ENCODE measurements around the gene C5orf58. TPM values are rescaled to one million over a fixed set of nuclear protein-coding genes. Genes with fewer than 3 reads are reported as not detected.
A peak's percentile ranks its signal among the peaks of the same experiment; 100 is the strongest.

The C5orf58 gene, protein sequence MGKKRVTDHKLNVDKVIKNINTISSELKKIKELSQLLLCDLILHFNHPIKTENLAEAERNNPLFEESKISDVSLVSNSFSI
- 0.25 TPM for polyA plus RNA-seq (ENCODE audit: insufficient read length)
- long read RNA-seq, donor 1, result 0 reads
- long read RNA-seq, donor 2, result 0 reads
- long read RNA-seq, donor 3, result 0 reads
- long read RNA-seq, donor 4, result 0 reads
- long read RNA-seq, donor 5, result 0 reads
- long read RNA-seq, donor 6, result 0 reads
- long read RNA-seq, donor 7, result 0 reads
- long read RNA-seq, donor 8, result 0 reads

GRCh38 chr5:170232786-170233185 lies at the start of gene C5orf58:
TSS of gene C5orf58 (plus strand) at chr5:170232985. CDS start at chr5:170234977, 1,992 bp downstream.
- no peak for DNase-seq

GRCh38 chr5:170183816-170184687 lies 48.7 kb upstream of the C5orf58 start:
- peak; percentile 72 for DNase-seq

- no peak for DNase-seq
These were observed 48.0 kb upstream of the C5orf58 start for GRCh38 chr5:170184737-170185136.

DNA sequence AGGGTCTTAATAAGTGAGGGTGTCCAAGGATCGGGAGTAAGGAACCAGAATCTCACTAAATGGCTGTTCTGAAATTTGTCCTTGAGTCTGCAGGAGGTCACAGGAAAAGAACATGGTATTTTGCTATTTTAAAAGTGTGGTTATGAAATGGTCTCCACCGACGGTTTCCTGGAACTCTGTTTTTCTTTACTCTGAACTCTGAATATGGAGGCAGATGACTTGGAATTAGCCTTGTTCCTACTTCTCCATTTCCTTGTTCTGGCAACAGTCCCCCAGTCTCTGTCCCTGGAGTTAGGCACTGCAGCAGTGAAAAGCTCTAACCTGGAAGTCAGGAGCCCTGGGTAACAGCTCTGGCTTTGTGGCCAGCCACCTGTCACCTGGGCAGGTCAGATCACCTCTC lies 46.6 kb upstream of the C5orf58 start:
- no peak for DNase-seq

DNA sequence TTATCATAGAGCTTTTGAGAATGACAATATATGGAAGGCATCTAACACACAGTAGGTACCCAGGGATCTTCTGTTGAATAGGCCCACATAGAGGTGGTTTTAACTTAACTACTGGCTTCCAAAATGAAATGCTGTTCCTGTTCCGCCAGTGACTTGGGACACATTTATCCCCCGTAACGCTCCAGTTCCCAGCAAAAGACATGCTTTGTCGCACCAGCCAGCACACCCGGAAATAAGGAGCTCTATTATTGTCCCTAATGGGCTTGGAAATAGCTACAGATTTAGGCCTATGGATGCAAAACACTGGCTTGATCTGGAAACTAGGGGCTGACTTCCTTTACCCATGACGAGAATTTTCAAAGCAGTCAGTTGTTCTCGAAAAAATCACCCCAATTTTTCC lies 45.9 kb upstream of the C5orf58 start:
- no peak for DNase-seq

DNA sequence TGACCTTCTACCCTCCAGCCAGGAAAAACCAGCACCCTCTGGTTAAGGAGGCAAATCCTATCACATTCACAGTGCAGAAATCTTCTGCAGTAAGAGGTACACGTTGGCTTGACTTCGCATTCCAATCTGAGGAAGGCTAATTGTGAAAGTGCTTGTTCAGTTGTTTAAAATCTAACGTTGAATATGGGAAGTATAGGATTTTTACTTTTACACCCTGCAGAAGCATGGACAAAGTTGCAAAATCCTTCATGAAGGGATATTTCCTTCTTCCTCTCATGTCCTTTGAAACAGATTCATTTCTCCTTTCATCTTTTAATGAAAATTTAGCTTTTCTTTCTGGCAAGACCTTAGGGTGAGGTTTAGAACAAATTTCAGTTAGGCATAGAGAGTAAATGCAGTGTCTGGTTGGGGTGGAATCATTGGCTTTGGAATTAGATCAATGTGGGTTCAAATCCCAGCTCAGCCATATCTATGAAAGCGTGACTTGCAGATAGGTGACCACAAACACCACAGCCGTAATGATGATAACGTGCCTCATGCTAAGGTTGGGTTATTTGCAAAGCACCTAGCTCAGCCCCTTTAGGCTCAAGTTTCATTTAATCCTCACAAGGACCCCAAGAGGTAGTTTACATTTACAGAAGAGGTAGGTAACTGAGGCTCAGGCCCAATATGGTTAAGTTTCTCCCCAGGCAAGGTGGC lies 42.2 kb upstream of the C5orf58 start:
- no peak for DNase-seq

- DNase-seq, result no peak
These were observed 40.0 kb upstream of the C5orf58 start for GRCh38 chr5:170192829-170193228.

GRCh38 chr5:170195961-170196360 lies 36.8 kb upstream of the C5orf58 start:
- DNase-seq, result no peak

- DNase-seq, result no peak
These were observed 31.9 kb upstream of the C5orf58 start for GRCh38 chr5:170200876-170201275.

DNA sequence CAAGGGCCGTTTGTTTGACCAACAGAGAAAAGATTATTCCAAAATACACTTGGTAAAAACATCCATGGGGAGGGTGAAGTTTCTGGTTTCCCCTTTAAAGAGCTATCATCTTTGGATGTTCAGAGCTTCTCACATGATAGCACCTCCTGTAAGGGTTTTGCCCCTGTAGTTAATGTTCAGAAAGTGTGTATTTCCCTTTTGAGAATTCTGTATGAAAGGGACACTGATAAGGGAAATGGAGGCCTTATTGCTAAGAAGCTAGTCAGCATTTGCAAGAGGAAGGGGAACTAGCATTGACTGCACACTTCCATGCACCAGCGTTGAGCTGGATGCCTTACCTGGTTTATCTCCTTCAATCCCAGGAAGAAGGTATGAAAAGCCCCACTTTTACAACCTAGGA lies 31.5 kb upstream of the C5orf58 start:
- DNase-seq, result no peak

GRCh38 chr5:170202117-170202516 lies 30.7 kb upstream of the C5orf58 start:
- DNase-seq, result no peak

- no peak for DNase-seq
These were observed 28.6 kb upstream of the C5orf58 start for GRCh38 chr5:170204202-170204601.

DNA sequence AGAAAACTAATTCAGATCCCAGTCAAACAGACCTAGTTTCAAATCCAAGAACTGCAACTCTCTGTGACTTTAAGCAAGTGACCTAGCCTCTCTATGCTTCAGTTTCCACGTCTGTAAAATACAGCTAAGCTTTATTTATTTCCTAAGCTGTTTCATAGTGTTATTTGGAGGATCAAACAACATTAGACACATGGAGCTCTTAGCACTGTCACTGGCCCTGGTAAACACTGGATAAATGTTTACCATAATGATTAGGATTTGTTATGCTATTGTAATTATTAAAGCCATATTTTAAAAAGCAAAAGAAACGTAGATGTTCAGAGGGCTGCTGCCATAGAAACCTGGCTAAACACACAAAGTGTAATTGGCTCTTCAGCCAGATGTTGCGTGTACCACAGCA lies 26.6 kb upstream of the C5orf58 start:
- DNase-seq, result no peak

GRCh38 chr5:170206958-170207357 lies 25.8 kb upstream of the C5orf58 start:
- no peak for DNase-seq

GRCh38 chr5:170211575-170212334 lies 21.0 kb upstream of the C5orf58 start:
- DNase-seq, result no peak

DNA sequence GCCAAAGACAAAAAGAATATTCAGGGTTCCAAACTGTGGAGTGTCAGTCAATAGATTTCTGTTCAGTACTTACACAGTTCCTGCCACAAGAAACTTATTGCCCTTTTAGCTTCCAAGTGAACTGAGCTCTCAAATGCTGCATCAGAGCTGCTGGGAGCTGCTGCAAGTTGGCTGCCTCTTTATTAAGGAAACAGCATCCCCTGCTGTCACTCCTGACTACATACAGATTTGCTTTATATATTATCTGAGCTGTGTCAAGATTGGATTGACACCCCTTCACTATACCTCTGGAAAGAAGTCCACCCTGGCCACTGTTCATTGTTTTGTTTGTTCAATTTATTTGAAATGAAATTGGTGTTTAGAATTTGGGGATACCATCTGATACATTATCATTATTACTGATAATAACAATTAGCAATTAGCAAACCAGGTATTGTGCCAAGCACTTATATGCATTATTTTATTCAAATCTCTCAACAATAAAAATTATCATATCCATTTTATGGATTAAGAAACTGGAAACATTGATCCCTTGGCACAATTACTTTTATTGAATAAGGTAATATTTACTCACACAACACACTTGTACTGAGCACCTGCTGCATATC lies 16.4 kb upstream of the C5orf58 start:
- peak; percentile 54 for DNase-seq

- no peak for DNase-seq
These were observed 15.0 kb upstream of the C5orf58 start for GRCh38 chr5:170217831-170218230.

- DNase-seq, result no peak
These were observed 14.1 kb upstream of the C5orf58 start for GRCh38 chr5:170218726-170219125.

- DNase-seq, result no peak
These were observed 13.2 kb upstream of the C5orf58 start for GRCh38 chr5:170219615-170220014.

GRCh38 chr5:170220191-170220590 lies 12.6 kb upstream of the C5orf58 start:
- no peak for DNase-seq

- DNase-seq, result no peak
These were observed 11.5 kb upstream of the C5orf58 start for GRCh38 chr5:170221327-170221741.

DNA sequence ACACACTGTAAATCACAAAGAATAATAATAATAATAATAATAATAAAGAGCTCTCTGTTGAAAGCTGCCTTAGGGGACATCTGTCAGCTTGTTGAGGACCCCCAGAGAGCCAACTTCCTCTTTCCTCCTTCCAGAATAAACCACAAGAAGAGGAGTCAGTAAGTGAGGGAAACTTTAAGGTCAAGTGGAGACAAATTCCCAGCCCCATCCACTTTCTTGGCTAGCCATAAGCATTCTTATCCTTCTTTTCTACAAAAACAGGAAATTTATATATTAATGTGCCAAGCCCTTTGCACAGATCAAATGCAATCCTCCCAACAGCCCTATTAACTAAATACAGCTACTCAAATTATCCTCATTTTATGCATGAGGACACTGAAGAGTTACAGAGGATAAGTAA lies 9.4 kb upstream of the C5orf58 start:
- no peak for DNase-seq

All from left kidney (tissue), 8 donors.